Lung (tissue), 12 donors: ENCODE data around the gene TTC28. TPM values are rescaled to one million over a fixed set of nuclear protein-coding genes. Genes with fewer than 3 reads are reported as not detected.

ENCODE experiments used
- ATAC-seq: fragments of 200-7000 bp; cut with Tn5 transposase; one replicate; pipeline ENCODE4 v1.9.1; 2020; ENCODE audit warnings: moderate number of reproducible peaks; ENCODE audit not compliant: insufficient read depth, low FRiP score
- DNase-seq, 3 donors: peaks; one replicate each; pipeline ENCODE4 v3.0.0-alpha.2; 2013 to 2017
- H3K27ac ChIP-seq, 2 donors: one replicate each; pipeline ENCODE4 v1.5.1; 2013; ENCODE audit warnings: mild to moderate bottlenecking in 2 of 2, moderate library complexity in 2 of 2, control low read depth in 1 of 2, inconsistent platforms in 1 of 2, low read depth in 1 of 2, low read length in 1 of 2
- H3K27me3 ChIP-seq, 3 donors: one replicate each; pipeline ENCODE4 v1.5.1; 2013; ENCODE audit warnings: low read length in 2 of 3; ENCODE audit not compliant: control insufficient read depth in 3 of 3, insufficient read depth in 3 of 3
- H3K36me3 ChIP-seq, 4 donors: one replicate each; pipeline ENCODE4 v1.5.1; 2013; ENCODE audit warnings: low read length in 4 of 4, mild to moderate bottlenecking in 1 of 4, moderate library complexity in 1 of 4; ENCODE audit not compliant: control insufficient read depth in 4 of 4, insufficient read depth in 4 of 4
- H3K4me1 ChIP-seq, 5 donors: one replicate each; pipeline ENCODE4 v1.5.1; 2013; ENCODE audit warnings: low read length in 5 of 5, mild to moderate bottlenecking in 2 of 5, moderate library complexity in 1 of 5; ENCODE audit not compliant: control insufficient read depth in 5 of 5, insufficient read depth in 5 of 5
- H3K4me3 ChIP-seq: one replicate; pipeline ENCODE4 v1.5.1; 2013; ENCODE audit warnings: mild to moderate bottlenecking, control low read depth, moderate library complexity
- H3K9ac ChIP-seq, 2 donors: one replicate each; pipeline ENCODE4 v1.5.1; 2013; ENCODE audit warnings: low read length in 2 of 2, control low read depth in 1 of 2; ENCODE audit not compliant: insufficient read depth in 1 of 2
- H3K9me3 ChIP-seq, 4 donors: one replicate each; pipeline ENCODE4 v1.5.1; 2013; ENCODE audit warnings: low read length in 3 of 4, mild to moderate bottlenecking in 1 of 4, moderate library complexity in 1 of 4; ENCODE audit not compliant: control insufficient read depth in 4 of 4, insufficient read depth in 3 of 4
- WGBS, 2 donors: extraction: QIAGEN DNeasy Blood & Tissue Kit; methylation state at CpG; one replicate each; pipeline ENCODE4 v1.1.7; 2013; 5-methylcytosine and 5-hydroxymethylcytosine counted together
- polyA plus RNA-seq, 2 donors: library from polyadenylated mRNA; stranded (reverse); fragments of 200-250 nt; gene quantifications; one replicate each; pipeline ENCODE4 v1.2.1, GENCODE V29; 2013
- total RNA-seq, 2 donors: library from RNA; depleted of rRNA in 1 of 2; stranded (reverse); fragments of >200 nt in 1 of 2; gene quantifications; one replicate each; pipeline ENCODE4 v1.2.1, GENCODE V29; 2014 to 2021
- TF ChIP-seq, protein P1 (sequence below): IDR thresholded peaks from 2 replicates; pipeline ENCODE4 v1.5.1; 2012; ENCODE audit warnings: mild to moderate bottlenecking; ENCODE audit errors: control extremely low read depth, extremely low read depth
- donor health status: control.
- donor health status: control.
- donor health status: Bipolar disorder and iron deficiency.
- donor health status: healthy.
- donor health status: DM: yes; HTN: yes; CAD: no.

Gene TTC28
- total and polyA plus RNA-seq, 4 donors = 4.7 to 72.2 (median 24.8) TPM

DNA sequence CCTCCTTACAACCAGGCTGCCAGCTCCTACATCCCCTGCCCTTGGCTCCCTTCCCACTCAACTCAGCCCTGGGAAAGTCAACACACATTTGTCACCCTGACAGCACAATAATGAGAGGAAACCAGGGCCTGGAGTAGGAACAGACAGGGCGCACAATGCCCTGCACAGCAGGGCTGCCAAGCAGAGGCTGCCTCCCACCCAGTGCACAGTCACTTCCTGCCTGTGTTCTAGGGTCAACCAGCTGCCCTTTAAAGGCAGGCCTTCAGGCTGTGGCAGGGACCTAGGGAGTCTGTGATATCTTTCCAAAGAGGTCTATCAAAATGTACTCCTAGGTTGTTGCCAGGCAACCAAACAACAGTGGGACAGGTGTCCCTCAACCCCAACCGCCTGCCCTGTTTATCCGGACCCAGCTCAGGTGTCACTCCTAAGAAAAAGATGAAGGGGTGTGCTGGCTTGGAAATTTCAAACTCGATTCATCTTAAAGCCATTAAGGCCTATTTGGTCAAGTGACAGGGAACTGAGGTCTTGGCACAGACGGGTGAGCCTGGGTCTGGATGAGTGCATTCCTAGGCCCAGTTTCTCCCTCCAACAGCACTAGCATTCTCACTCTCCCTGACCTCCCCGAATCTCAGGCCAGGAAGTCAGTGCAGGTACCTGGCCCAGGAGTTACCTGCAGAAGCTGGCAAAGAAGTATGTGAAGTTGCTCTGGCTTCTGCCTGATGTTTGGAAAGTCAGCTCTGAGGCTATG is 650.3 kb downstream of the TTC28 start:
- Histone ChIP-seq H3K9me3 (peaks cover 0 to 1% (median 0%) of the 10 kb centered on the region in 4 donors), H3K4me3 (no peak overlapping the region), H3K27me3 (no peaks in the 10 kb centered on the region), H3K9ac (no peak overlapping the region), H3K4me1 (peaks cover 8 to 52% (median 29%) of the 10 kb centered on the region in 5 donors), H3K27ac (peak overlapping the region; percentile 62 to 84), H3K36me3 (peaks cover 0 to 11% (median 4%) of the 10 kb centered on the region in 4 donors)
- TF ChIP-seq, protein P1, sequence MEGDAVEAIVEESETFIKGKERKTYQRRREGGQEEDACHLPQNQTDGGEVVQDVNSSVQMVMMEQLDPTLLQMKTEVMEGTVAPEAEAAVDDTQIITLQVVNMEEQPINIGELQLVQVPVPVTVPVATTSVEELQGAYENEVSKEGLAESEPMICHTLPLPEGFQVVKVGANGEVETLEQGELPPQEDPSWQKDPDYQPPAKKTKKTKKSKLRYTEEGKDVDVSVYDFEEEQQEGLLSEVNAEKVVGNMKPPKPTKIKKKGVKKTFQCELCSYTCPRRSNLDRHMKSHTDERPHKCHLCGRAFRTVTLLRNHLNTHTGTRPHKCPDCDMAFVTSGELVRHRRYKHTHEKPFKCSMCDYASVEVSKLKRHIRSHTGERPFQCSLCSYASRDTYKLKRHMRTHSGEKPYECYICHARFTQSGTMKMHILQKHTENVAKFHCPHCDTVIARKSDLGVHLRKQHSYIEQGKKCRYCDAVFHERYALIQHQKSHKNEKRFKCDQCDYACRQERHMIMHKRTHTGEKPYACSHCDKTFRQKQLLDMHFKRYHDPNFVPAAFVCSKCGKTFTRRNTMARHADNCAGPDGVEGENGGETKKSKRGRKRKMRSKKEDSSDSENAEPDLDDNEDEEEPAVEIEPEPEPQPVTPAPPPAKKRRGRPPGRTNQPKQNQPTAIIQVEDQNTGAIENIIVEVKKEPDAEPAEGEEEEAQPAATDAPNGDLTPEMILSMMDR = no peak
- 35 to 46% methylated on average over 6 of the region's 6 CpGs for WGBS, 2 donors
- DNase-seq = peak; percentile 55 to 84 (median 67)
- ATAC-seq = peak; percentile 68

DNA sequence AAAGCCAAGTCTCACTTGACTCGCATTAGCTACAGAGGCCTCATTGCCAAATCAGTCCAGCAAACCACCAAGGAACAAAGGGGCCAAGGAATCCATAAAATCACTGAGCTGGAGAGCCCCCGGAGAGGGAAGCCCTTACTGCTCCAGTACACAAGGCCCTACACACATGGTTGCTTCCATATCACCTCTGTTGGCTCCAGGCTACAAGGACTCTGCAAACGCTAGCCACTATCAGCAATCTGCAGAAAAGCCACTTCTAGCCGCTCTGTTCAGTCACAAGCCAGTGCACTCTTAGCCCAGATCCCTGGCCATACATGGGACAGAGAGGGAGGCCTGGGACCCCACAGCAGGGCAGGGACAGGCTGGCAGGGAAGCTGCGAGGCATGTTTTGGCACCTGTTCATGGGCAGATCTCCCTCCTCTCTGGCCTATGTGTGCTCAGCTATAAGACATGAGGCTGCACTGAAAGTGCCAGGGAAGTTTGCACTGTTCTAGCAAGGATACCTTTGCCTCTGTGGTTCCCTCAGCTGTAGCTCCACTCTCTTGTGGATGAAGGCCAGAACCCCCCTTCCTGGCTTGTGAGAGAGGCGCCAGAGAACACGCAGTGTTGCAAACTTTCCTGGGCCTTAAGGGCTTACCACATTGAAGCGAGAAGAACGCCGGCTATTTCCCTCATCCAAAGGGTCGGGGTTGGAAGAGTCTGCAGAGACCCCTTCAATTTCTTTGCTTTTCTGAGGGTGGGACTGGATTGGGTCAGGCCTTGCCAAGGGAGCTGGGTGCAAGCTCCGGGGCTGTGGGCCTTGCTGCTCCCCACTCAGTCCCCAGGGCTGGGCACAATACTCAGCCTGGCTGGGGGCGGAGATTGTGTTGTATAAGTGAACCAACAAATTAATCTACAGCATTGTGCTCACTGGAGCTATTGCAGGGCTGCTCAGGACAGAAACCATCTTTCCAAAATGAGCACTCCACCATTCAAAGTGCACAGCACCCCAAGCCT is 651.9 kb downstream of the TTC28 start:
- Histone ChIP-seq H3K27ac (peak overlapping the region in 1 of 2 donors; percentile 54), H3K36me3 (peaks cover 0 to 11% (median 4%) of the 10 kb centered on the region in 4 donors), H3K27me3 (no peaks in the 10 kb centered on the region), H3K4me3 (no peak overlapping the region), H3K9me3 (peaks cover 0 to 1% (median 0%) of the 10 kb centered on the region in 4 donors), H3K9ac (no peak overlapping the region), H3K4me1 (peaks cover 6 to 43% (median 25%) of the 10 kb centered on the region in 5 donors)
- peak; percentile 24 to 83 (median 59) for DNase-seq
- TF ChIP-seq, protein P1 = no peak
- no peak for ATAC-seq
- WGBS, 2 donors = 59 to 64% methylated on average over 13 of the region's 13 CpGs

DNA sequence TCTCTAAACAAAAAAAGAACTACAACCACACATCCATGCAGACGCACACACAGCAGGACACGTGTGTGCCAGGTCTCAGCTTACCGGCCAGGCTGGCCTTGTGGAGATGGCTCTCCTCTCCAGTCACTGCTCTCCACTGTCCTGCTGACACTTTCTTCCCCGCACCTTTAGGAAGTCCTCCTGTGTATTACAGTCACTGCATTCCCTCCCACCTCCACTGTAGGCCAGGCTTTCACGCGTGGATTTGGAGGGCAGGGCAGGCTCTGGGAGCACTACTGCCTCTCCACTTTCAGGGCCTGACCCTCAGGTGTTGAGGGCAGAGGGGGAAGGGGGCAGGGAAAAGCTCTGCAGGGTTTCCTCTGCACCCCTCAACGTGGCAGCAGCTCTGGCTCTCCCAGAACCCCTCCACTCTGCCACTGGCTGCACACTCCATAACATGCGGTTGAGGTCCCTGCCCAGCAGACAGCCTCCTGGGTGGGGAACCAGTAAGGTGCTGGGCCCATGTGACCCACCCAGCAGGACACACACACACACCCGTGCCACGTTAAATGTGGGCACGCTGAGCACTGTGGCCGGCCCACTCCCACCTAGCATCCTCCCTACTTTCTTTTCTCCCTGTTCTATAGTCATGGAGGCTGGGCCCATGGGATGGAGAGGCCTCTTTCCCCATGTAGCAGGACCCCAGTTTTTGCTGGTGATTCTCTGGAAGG is 653.6 kb downstream of the TTC28 start:
- H3K4me1 ChIP-seq = peaks cover 6 to 48% (median 27%) of the 10 kb centered on the region in 5 donors
- no peak overlapping the region for H3K27ac ChIP-seq
- H3K36me3 ChIP-seq = peaks cover 0 to 11% (median 4%) of the 10 kb centered on the region in 4 donors
- H3K4me3 ChIP-seq = no peak overlapping the region
- WGBS, 2 donors = 88% methylated on average over 12 of the region's 12 CpGs
- peak in 1 of 3 donors; percentile 6 for DNase-seq
- no peak for ATAC-seq
- no peak overlapping the region for H3K9ac ChIP-seq
- TF ChIP-seq, protein P1 = no peak
- no peaks in the 10 kb centered on the region for H3K27me3 ChIP-seq
- H3K9me3 ChIP-seq = peaks cover 0 to 1% (median 0%) of the 10 kb centered on the region in 4 donors
